CD4-positive, alpha-beta T cell treated with Interleukin-6 at 100 ng/mL for 8 hours (primary cell): ENCODE results near the gene CEP170B.
"Not testable (repeated sequence)": the region's sequence is repeated elsewhere in the genome, so short reads cannot be mapped to it uniquely, and the experiment has no call there.

Experiments
- DNase-seq: peaks from one replicate; pipeline ENCODE4 v3.0.0-alpha.2; 2020; ENCODE audit warnings: mixed read lengths, low spot score

CEP170B gene

GRCh38 chr14:104865081-104865630 is at the start of gene CEP170B:
Gene CEP170B, plus strand, starts transcription at chr14:104865268. Its CDS starts 3,183 bp downstream, at chr14:104868451.
- peak; percentile 41 for DNase-seq

GRCh38 chr14:104816616-104816884 is 48.5 kb upstream of the CEP170B start:
- no peak for DNase-seq

GRCh38 chr14:104817930-104818713 is 46.9 kb upstream of the CEP170B start:
- DNase-seq = no peak

GRCh38 chr14:104818714-104819161 is 46.3 kb upstream of the CEP170B start:
- no peak for DNase-seq

- DNase-seq = no peak
Measured at GRCh38 chr14:104819361-104819781, 45.7 kb upstream of the CEP170B start.

- no peak for DNase-seq
Measured at GRCh38 chr14:104820669-104821228, 44.3 kb upstream of the CEP170B start.

GRCh38 chr14:104821229-104821945 is 43.7 kb upstream of the CEP170B start:
- DNase-seq = no peak

- no peak for DNase-seq
Measured at GRCh38 chr14:104821971-104822608, 43.0 kb upstream of the CEP170B start.

- no peak for DNase-seq
Measured at GRCh38 chr14:104822821-104823615, 42.0 kb upstream of the CEP170B start.

GRCh38 chr14:104824353-104824997 is 40.6 kb upstream of the CEP170B start:
- DNase-seq = no peak

GRCh38 chr14:104826189-104826860 is 38.7 kb upstream of the CEP170B start:
- DNase-seq = peak; percentile 93

- DNase-seq = no peak
Measured at GRCh38 chr14:104826861-104827176, 38.2 kb upstream of the CEP170B start.

- DNase-seq = peak; percentile 45
Measured at GRCh38 chr14:104827177-104828055, 37.7 kb upstream of the CEP170B start.

- no peak for DNase-seq
Measured at GRCh38 chr14:104830781-104831180, 34.3 kb upstream of the CEP170B start.

GRCh38 chr14:104836171-104836935 is 28.7 kb upstream of the CEP170B start:
- not testable (repeated sequence) for DNase-seq

- DNase-seq = no peak
Measured at GRCh38 chr14:104841730-104842129, 23.3 kb upstream of the CEP170B start.

- DNase-seq = no peak
Measured at GRCh38 chr14:104843006-104843405, 22.1 kb upstream of the CEP170B start.

GRCh38 chr14:104843442-104844305 is 21.4 kb upstream of the CEP170B start:
- no peak for DNase-seq
